GM12878 (cell line): ENCODE results near the gene UBE2I. TPM values are rescaled to one million over a fixed set of nuclear protein-coding genes. Genes with fewer than 3 reads are reported as not detected.

Experiments
- CHD1 ChIP-seq: IDR thresholded peaks from 2 replicates; pipeline ENCODE4 v1.6.1; 2012; ENCODE audit warnings: low read depth, low read length, improper control_type of control experiment
- HDAC2 ChIP-seq: fragments of 200-600 bp; sonication (generic); IDR thresholded peaks from 2 replicates; pipeline ENCODE4 v1.6.1; 2017
- JUNB ChIP-seq: IDR thresholded peaks from 2 replicates; pipeline ENCODE4 v1.6.1; 2016; ENCODE audit warnings: antibody characterized with exemption, mild to moderate bottlenecking
- MEF2A ChIP-seq: IDR thresholded peaks from 2 replicates; pipeline ENCODE4 v1.6.1; 2011; ENCODE audit warnings: low read depth, mild to moderate bottlenecking, low read length, moderate library complexity; ENCODE audit not compliant: insufficient read depth
- RELA ChIP-seq: fragments of 450-650 bp; IDR thresholded peaks from 2 replicates; pipeline ENCODE4 v1.8.0; 2014; ENCODE audit warnings: borderline replicate concordance; ENCODE audit not compliant: partially characterized antibody
- SREBF1 ChIP-seq: IDR thresholded peaks from 2 replicates; pipeline ENCODE4 v1.6.1; 2012; ENCODE audit warnings: mild to moderate bottlenecking, low read length
- YY1 ChIP-seq: IDR thresholded peaks from 2 replicates; pipeline ENCODE4 v1.6.1; 2011; ENCODE audit warnings: low read depth, mild to moderate bottlenecking, low read length
- polyA plus RNA-seq, 11 experiments: library from polyadenylated mRNA; depleted of rRNA in 4 of 11; unstranded in 6 of 11; stranded (reverse) in 5 of 11; fragments of >200 nt; fragmentation: Nextera tagmentation in 4 of 11; fragmentation: Illumina TruSeq in 1 of 11; extraction: Ambion mirVana in 4 of 11; extraction: Trizol in 1 of 11; gene quantifications; 1 replicate in 1 of 11; 2 replicates in 10 of 11; pipeline versions ENCODE4 v1.2.1 to v1.2.3, GENCODE V29; 2011 to 2016; ENCODE audit warnings: inconsistent platforms in 2 of 11, missing spikeins in 2 of 11, low read depth in 1 of 11
- total RNA-seq, 4 experiments: library from RNA; depleted of rRNA in 3 of 4; stranded (reverse); fragments of >200 nt in 3 of 4; fragmentation: Illumina TruSeq in 1 of 4; extraction: Trizol in 1 of 4; gene quantifications; 2 replicates each; pipeline versions ENCODE4 v1.2.1 to v1.2.3, GENCODE V29; 2013 to 2021
- TF ChIP-seq, protein P1 (sequence below): fragments of 450-650 bp; IDR thresholded peaks from 2 replicates; pipeline ENCODE4 v1.6.1; 2017; ENCODE audit warnings: mild to moderate bottlenecking, moderate library complexity
- TF ChIP-seq, protein P2 (sequence below): IDR thresholded peaks from 2 replicates; pipeline ENCODE4 v1.6.1; 2011; ENCODE audit warnings: low read depth, mild to moderate bottlenecking, low read length, moderate library complexity, borderline replicate concordance; ENCODE audit errors: extremely low read depth
- TF ChIP-seq, protein P3 (sequence below): fragments of 450-650 bp; IDR thresholded peaks from 2 replicates; pipeline ENCODE4 v1.6.1; 2017; ENCODE audit warnings: mild to moderate bottlenecking, low read depth, inconsistent platforms; ENCODE audit not compliant: poor library complexity, severe bottlenecking
- TF ChIP-seq, protein P4 (sequence below): IDR thresholded peaks from 2 replicates; pipeline ENCODE4 v1.6.1; 2012; ENCODE audit warnings: low read length, inconsistent platforms
- TF ChIP-seq, protein P5 (sequence below): fragments of 450-650 bp; IDR thresholded peaks from 2 replicates; pipeline ENCODE4 v1.6.1; 2017; ENCODE audit warnings: mild to moderate bottlenecking

The UBE2I gene
- total and polyA plus RNA-seq, 10 of the 15 experiments (the other 5 are each of a cell fraction or from before 2014, with no cell fraction given) = 47.5 to 243 (median 194) TPM

DNA sequence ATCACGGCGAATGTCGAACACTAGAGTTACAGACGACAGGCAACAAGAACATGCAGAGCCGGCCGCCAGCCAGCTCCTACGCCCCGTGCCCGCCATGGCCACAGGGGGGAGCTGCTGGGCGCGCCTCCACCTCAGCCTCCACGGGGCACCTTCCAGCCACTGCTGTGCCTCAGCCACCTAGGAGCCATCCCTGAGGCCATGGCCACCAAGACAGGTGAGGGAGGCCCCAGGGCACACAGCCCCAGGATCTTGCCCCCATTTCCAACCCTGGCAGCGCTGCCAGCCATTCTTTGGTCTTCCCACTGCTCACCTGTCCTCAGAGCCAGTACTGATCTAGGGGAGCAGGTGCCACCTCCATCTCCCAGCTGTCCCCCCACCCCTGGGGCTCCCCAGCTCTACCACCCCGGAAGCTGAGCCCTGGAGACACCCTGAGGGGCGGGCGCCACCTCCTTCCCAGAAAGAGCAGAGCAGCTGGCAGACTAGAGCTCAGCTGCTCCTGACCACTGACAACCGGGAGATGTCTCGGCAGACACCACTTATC, 54.1 kb downstream of the UBE2I start (continued):
- TF ChIP-seq, protein P1, sequence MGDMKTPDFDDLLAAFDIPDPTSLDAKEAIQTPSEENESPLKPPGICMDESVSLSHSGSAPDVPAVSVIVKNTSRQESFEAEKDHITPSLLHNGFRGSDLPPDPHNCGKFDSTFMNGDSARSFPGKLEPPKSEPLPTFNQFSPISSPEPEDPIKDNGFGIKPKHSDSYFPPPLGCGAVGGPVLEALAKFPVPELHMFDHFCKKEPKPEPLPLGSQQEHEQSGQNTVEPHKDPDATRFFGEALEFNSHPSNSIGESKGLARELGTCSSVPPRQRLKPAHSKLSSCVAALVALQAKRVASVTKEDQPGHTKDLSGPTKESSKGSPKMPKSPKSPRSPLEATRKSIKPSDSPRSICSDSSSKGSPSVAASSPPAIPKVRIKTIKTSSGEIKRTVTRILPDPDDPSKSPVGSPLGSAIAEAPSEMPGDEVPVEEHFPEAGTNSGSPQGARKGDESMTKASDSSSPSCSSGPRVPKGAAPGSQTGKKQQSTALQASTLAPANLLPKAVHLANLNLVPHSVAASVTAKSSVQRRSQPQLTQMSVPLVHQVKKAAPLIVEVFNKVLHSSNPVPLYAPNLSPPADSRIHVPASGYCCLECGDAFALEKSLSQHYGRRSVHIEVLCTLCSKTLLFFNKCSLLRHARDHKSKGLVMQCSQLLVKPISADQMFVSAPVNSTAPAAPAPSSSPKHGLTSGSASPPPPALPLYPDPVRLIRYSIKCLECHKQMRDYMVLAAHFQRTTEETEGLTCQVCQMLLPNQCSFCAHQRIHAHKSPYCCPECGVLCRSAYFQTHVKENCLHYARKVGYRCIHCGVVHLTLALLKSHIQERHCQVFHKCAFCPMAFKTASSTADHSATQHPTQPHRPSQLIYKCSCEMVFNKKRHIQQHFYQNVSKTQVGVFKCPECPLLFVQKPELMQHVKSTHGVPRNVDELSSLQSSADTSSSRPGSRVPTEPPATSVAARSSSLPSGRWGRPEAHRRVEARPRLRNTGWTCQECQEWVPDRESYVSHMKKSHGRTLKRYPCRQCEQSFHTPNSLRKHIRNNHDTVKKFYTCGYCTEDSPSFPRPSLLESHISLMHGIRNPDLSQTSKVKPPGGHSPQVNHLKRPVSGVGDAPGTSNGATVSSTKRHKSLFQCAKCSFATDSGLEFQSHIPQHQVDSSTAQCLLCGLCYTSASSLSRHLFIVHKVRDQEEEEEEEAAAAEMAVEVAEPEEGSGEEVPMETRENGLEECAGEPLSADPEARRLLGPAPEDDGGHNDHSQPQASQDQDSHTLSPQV = no peak
- TF ChIP-seq, protein P2, sequence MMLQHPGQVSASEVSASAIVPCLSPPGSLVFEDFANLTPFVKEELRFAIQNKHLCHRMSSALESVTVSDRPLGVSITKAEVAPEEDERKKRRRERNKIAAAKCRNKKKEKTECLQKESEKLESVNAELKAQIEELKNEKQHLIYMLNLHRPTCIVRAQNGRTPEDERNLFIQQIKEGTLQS = no peak
- TF ChIP-seq, protein P3, sequence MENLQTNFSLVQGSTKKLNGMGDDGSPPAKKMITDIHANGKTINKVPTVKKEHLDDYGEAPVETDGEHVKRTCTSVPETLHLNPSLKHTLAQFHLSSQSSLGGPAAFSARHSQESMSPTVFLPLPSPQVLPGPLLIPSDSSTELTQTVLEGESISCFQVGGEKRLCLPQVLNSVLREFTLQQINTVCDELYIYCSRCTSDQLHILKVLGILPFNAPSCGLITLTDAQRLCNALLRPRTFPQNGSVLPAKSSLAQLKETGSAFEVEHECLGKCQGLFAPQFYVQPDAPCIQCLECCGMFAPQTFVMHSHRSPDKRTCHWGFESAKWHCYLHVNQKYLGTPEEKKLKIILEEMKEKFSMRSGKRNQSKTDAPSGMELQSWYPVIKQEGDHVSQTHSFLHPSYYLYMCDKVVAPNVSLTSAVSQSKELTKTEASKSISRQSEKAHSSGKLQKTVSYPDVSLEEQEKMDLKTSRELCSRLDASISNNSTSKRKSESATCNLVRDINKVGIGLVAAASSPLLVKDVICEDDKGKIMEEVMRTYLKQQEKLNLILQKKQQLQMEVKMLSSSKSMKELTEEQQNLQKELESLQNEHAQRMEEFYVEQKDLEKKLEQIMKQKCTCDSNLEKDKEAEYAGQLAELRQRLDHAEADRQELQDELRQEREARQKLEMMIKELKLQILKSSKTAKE = no peak
- TF ChIP-seq CHD1 (no peak), RELA (peak; percentile 34), HDAC2 (no peak), JUNB (no peak), YY1 (peak; percentile 62), SREBF1 (no peak), MEF2A (no peak)
- TF ChIP-seq, protein P4, sequence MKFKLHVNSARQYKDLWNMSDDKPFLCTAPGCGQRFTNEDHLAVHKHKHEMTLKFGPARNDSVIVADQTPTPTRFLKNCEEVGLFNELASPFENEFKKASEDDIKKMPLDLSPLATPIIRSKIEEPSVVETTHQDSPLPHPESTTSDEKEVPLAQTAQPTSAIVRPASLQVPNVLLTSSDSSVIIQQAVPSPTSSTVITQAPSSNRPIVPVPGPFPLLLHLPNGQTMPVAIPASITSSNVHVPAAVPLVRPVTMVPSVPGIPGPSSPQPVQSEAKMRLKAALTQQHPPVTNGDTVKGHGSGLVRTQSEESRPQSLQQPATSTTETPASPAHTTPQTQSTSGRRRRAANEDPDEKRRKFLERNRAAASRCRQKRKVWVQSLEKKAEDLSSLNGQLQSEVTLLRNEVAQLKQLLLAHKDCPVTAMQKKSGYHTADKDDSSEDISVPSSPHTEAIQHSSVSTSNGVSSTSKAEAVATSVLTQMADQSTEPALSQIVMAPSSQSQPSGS = no peak
- TF ChIP-seq, protein P5, sequence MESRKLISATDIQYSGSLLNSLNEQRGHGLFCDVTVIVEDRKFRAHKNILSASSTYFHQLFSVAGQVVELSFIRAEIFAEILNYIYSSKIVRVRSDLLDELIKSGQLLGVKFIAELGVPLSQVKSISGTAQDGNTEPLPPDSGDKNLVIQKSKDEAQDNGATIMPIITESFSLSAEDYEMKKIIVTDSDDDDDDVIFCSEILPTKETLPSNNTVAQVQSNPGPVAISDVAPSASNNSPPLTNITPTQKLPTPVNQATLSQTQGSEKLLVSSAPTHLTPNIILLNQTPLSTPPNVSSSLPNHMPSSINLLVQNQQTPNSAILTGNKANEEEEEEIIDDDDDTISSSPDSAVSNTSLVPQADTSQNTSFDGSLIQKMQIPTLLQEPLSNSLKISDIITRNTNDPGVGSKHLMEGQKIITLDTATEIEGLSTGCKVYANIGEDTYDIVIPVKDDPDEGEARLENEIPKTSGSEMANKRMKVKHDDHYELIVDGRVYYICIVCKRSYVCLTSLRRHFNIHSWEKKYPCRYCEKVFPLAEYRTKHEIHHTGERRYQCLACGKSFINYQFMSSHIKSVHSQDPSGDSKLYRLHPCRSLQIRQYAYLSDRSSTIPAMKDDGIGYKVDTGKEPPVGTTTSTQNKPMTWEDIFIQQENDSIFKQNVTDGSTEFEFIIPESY = peak; percentile 54; the same call in 1 of the 2 replicates
